HEK293T (cell line): ENCODE results near the gene GSTO1.

Experiments
- CTCF ChIA-PET: fragments of 350-600 bp; formaldehyde crosslinking; extraction: SDS; loops from one replicate; lab custom pipeline; 2021; ENCODE audit warnings: antibody characterized with exemption, inconsistent platforms; lab: Yijun Ruan, JAX
- POLR2A ChIA-PET: fragments of 350-600 bp; formaldehyde crosslinking; extraction: SDS; loops from one replicate; lab custom pipeline; 2020; ENCODE audit warnings: antibody characterized with exemption, inconsistent platforms; lab: Yijun Ruan, JAX
- DNase-seq: peaks from one replicate; pipeline ENCODE4 v3.0.0; 2012; ENCODE audit warnings: mixed read lengths; ENCODE audit errors: extremely low spot score
- ARNT ChIP-seq: fragments of 450-650 bp; IDR thresholded peaks from 2 replicates; pipeline ENCODE4 v1.6.1; 2017; ENCODE audit warnings: mild to moderate bottlenecking
- BHLHE40 ChIP-seq: fragments of 450-650 bp; IDR thresholded peaks from 2 replicates; pipeline ENCODE4 v1.6.1; 2016; ENCODE audit warnings: mild to moderate bottlenecking, moderate library complexity, borderline replicate concordance
- CTBP1 ChIP-seq: fragments of 450-650 bp; IDR thresholded peaks from 2 replicates; pipeline ENCODE4 v1.6.1; 2016; ENCODE audit warnings: borderline replicate concordance
- ELF4 ChIP-seq: fragments of 450-650 bp; IDR thresholded peaks from 2 replicates; pipeline ENCODE4 v1.6.1; 2017; ENCODE audit warnings: antibody characterized with exemption
- FOXA1 ChIP-seq: fragments of 450-650 bp; IDR thresholded peaks from 2 replicates; pipeline ENCODE4 v1.6.1; 2016; ENCODE audit warnings: mild to moderate bottlenecking
- FOXK2 ChIP-seq: fragments of 450-650 bp; IDR thresholded peaks from 2 replicates; pipeline ENCODE4 v1.6.1; 2016; ENCODE audit warnings: mild to moderate bottlenecking
- FOXM1 ChIP-seq: fragments of 450-650 bp; IDR thresholded peaks from 2 replicates; pipeline ENCODE4 v1.6.1; 2017; ENCODE audit warnings: mild to moderate bottlenecking, borderline replicate concordance
- HDGF ChIP-seq: fragments of 450-650 bp; IDR thresholded peaks from 2 replicates; pipeline ENCODE4 v1.6.1; 2017; ENCODE audit warnings: antibody characterized with exemption, borderline replicate concordance
- L3MBTL2 ChIP-seq: fragments of 450-650 bp; conservative IDR thresholded peaks from 2 replicates; pipeline ENCODE4 v1.6.1; 2016; ENCODE audit warnings: mild to moderate bottlenecking
- LEF1 ChIP-seq: fragments of 450-650 bp; IDR thresholded peaks from 2 replicates; pipeline ENCODE4 v1.6.1; 2017; ENCODE audit warnings: mild to moderate bottlenecking, borderline replicate concordance
- NFRKB ChIP-seq: fragments of 450-650 bp; IDR thresholded peaks from 2 replicates; pipeline ENCODE4 v1.6.1; 2016; ENCODE audit warnings: mild to moderate bottlenecking, moderate library complexity
- PKNOX1 ChIP-seq: fragments of 450-650 bp; IDR thresholded peaks from 2 replicates; pipeline ENCODE4 v1.6.1; 2016
- SP1 ChIP-seq: fragments of 450-650 bp; IDR thresholded peaks from 2 replicates; pipeline ENCODE4 v1.6.1; 2017
- SUZ12 ChIP-seq: fragments of 450-650 bp; IDR thresholded peaks from 2 replicates; pipeline ENCODE4 v1.6.1; 2016; ENCODE audit warnings: mild to moderate bottlenecking
- TARDBP ChIP-seq: fragments of 450-650 bp; IDR thresholded peaks from 2 replicates; pipeline ENCODE4 v1.6.1; 2016
- ZNF384 ChIP-seq: fragments of 450-650 bp; IDR thresholded peaks from 2 replicates; pipeline ENCODE4 v1.6.1; 2016

GSTO1 gene

DNA sequence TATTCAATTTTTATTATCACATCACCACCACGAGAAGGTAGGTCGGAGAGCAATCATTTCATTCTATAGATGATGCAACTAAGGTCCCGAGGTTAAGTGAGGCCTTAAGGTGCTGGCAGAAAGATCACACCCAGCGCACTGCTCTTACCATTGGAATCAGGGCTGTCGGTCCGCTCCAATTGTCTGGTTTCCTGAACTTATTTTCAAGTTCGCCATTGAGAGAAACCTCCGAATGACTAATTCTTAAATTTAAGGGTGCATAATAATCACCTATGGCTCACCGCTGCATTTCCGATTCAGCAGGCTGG lies 13.7 kb downstream of the GSTO1 start:
- no peak for TF ChIP-seq PKNOX1
- no peak for TF ChIP-seq FOXM1
- no peak for TF ChIP-seq ELF4
- no peak for TF ChIP-seq ARNT
- no peak for TF ChIP-seq ZNF384
- no peak for TF ChIP-seq LEF1
- TF ChIP-seq FOXA1: no peak
- TF ChIP-seq NFRKB: no peak
- TF ChIP-seq HDGF: no peak
- no peak for TF ChIP-seq FOXK2
- no peak for TF ChIP-seq SP1
- TF ChIP-seq TARDBP: no peak
- TF ChIP-seq SUZ12: no peak
- POLR2A ChIA-PET: interaction anchor here (1.0 to 1.9 kb wide), 9 partner anchors 10 to 85 kb away, joined by 3 to 23 read pairs (median 5); partner anchors contain the start of genes CFAP43, CFAP58, GSTO1 and ITPRIP
- peak; percentile 18 for DNase-seq
- CTCF ChIA-PET: no interaction called here

- DNase-seq: peak; percentile 100
- ChIA-PET POLR2A (interaction anchor here (0.8 to 1.9 kb wide), 10 partner anchors 10 to 84 kb away, joined by 3 to 23 read pairs (median 4); partner anchors contain the start of genes CFAP43, CFAP58, GSTO1 and ITPRIP), CTCF (no interaction called here)
- TF ChIP-seq SUZ12 (no peak), LEF1 (no peak; the same call in 1 of the 2 replicates), FOXK2 (no peak), ELF4 (peak; percentile 56), FOXA1 (no peak), SP1 (no peak; the same call in 1 of the 2 replicates), PKNOX1 (no peak; the same call in 1 of the 2 replicates), L3MBTL2 (peak; percentile 94), BHLHE40 (no peak), NFRKB (no peak), FOXM1 (no peak), ARNT (no peak), ZNF384 (no peak), HDGF (peak; percentile 88; the same call in 1 of the 2 replicates)
These were observed 14.3 kb downstream of the GSTO1 start, which contains the start of gene GSTO2 for GRCh38 chr10:104268713-104269645. Gene GSTO2 (plus strand): TSS chr10:104269184. CDS start chr10:104274916, 5,732 bp downstream.

DNA sequence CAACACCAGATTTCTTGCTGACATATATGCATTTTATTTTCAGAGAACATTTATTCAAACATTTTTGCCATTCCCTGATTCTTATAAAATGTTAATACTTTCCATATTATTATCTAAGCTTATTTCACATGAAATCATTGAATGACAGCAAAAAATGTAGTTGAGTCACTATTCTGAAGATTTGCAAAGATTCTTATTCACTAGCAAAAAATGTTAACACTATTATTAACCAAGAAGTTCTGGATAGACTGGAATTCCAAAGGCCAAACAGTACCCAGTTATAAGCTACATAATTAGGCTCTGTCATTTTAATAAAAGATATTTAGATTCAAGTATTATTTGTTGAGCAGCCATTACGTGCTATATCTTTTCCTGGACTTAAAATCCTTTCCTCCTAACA lies 18.6 kb downstream of the GSTO1 start:
- ChIA-PET POLR2A (interaction anchor here (1.2 to 2.5 kb wide), 2 partner anchors 18 to 65 kb away, joined by 4 to 13 read pairs; partner anchors contain the start of genes GSTO1 and ITPRIP), CTCF (interaction anchor here (1.1 to 3.4 kb wide), 3 partner anchors 19 to 226 kb away, joined by 3 to 25 read pairs (median 11); no protein-coding TSS in a partner anchor)
- no peak for DNase-seq
- TF ChIP-seq LEF1 (no peak), SUZ12 (no peak), SP1 (no peak), CTBP1 (no peak), ARNT (no peak), ZNF384 (no peak), PKNOX1 (no peak), TARDBP (no peak), FOXK2 (no peak), ELF4 (no peak), NFRKB (no peak)

DNA sequence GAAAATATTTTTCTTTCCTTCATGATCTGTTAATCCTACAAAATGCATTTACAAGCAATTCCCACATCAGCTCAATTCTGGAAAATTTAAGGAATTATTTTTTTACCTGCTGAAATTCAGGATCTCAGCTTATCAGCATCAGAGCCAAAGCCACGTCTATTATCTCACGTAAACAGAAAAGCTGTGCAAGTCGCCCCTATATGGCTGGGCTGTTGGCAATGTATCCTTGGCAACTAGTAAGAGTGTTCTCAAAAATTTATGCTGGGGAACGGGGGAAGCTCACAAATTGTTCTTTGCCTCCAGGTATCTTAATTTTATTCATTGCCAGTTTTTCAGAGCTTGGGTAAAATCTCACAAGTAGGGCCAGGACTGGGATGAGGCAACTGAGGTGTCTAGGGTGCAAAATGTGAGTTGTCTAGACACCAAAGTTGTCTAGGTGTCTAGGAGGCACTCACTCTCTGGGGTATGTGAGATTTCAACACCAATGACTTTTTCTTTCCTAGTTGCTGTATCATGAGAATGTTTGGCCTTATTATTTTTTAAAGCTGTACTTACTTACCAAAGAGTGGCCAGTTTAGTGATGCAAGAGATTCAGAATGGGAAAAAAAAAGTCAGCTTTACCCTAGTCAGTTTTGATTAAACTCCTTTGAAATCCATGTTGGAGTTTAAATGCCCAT lies 19.3 kb downstream of the GSTO1 start:
- ChIA-PET POLR2A (interaction anchor here (0.8 to 2.5 kb wide), 6 partner anchors 19 to 79 kb away, joined by 3 to 13 read pairs (median 4); partner anchors contain the start of genes CFAP58, GSTO1 and ITPRIP), CTCF (interaction anchor here (0.7 to 3.4 kb wide), 20 partner anchors 9 to 353 kb away, joined by 3 to 25 read pairs (median 6); partner anchors contain the start of genes CFAP58, GSTO1 and ITPRIP)
- DNase-seq: no peak
- TF ChIP-seq SUZ12 (no peak), NFRKB (no peak), FOXM1 (no peak), SP1 (no peak), ARNT (no peak), FOXK2 (no peak), ZNF384 (no peak), TARDBP (no peak), BHLHE40 (no peak), CTBP1 (no peak), HDGF (no peak), L3MBTL2 (no peak), FOXA1 (no peak), ELF4 (no peak), LEF1 (no peak), PKNOX1 (no peak)
